K562 (cell line): ENCODE results near the gene ZMIZ1. TPM values are rescaled to one million over a fixed set of nuclear protein-coding genes. Genes with fewer than 3 reads are reported as not detected.

Experiments used
- BCOR ChIP-seq: fragments of 450-650 bp; IDR thresholded peaks from 2 replicates; pipeline ENCODE4 v1.6.1; 2016
- HNRNPK ChIP-seq: fragments of 200-400 bp; formaldehyde crosslinking; IDR thresholded peaks from one replicate; pipeline ENCODE4 v1.6.1; 2018; ENCODE audit warnings: mild to moderate bottlenecking, low read depth, low read length; ENCODE audit not compliant: poor library complexity, severe bottlenecking
- JUN ChIP-seq, 2 experiments: sonication (generic) in 1 of 2; formaldehyde crosslinking in 1 of 2; IDR thresholded peaks; 2 replicates each; pipeline versions ENCODE4 v1.6.1 to v1.8.0; 2012 to 2022; ENCODE audit warnings: borderline replicate concordance in 2 of 2, mild to moderate bottlenecking in 2 of 2, improper control_type of control experiment in 1 of 2, low read depth in 1 of 2, low read length in 1 of 2, missing genetic modification reagents in 1 of 2
- RBM39 ChIP-seq: fragments of 200-400 bp; formaldehyde crosslinking; optimal IDR thresholded peaks from 2 replicates; pipeline ENCODE3; 2018; ENCODE audit warnings: low read depth, low read length
- ZBTB7A ChIP-seq: IDR thresholded peaks from 2 replicates; pipeline ENCODE4 v1.6.1; 2011; ENCODE audit warnings: low read depth, mild to moderate bottlenecking, low read length, moderate library complexity, borderline replicate concordance; ENCODE audit not compliant: control insufficient read depth
- polyA plus RNA-seq, 8 experiments: library from polyadenylated mRNA; depleted of rRNA in 4 of 8; stranded (reverse) in 5 of 8; unstranded in 3 of 8; fragments of >200 nt; fragmentation: Nextera tagmentation in 2 of 8; fragmentation: Illumina TruSeq in 1 of 8; extraction: Ambion mirVana in 2 of 8; extraction: Trizol in 1 of 8; gene quantifications; 2 replicates each; pipeline versions ENCODE4 v1.2.1 to v1.2.3, GENCODE V29; 2011 to 2014; ENCODE audit warnings: inconsistent platforms in 1 of 8, missing spikeins in 1 of 8
- total RNA-seq, 7 experiments: library from RNA; depleted of rRNA in 6 of 7; stranded (reverse); fragments of >200 nt in 6 of 7; fragmentation: Illumina TruSeq in 2 of 7; extraction: Trizol in 2 of 7; gene quantifications; 2 replicates each; pipeline versions ENCODE4 v1.2.1 to v1.2.3, GENCODE V29; 2011 to 2021; ENCODE audit warnings: low replicate concordance in 1 of 7
- TF ChIP-seq, protein P1 (sequence below): fragments of 250-450 bp; sonication (Bioruptor Pico); IDR thresholded peaks from 2 replicates; pipeline ENCODE4 v1.4.0; 2020; ENCODE audit warnings: mild to moderate bottlenecking, moderate library complexity
- TF ChIP-seq, protein P2 (sequence below): sonication (generic); formaldehyde crosslinking; IDR thresholded peaks from 2 replicates; pipeline ENCODE4 v1.8.0; 2022; ENCODE audit warnings: mild to moderate bottlenecking, missing genetic modification reagents

Gene ZMIZ1
- total and polyA plus RNA-seq, 9 of the 15 experiments (the other 6 are each of a cell fraction or from before 2014, with no cell fraction given) = 1.0 to 37.3 (median 4.3) TPM

DNA sequence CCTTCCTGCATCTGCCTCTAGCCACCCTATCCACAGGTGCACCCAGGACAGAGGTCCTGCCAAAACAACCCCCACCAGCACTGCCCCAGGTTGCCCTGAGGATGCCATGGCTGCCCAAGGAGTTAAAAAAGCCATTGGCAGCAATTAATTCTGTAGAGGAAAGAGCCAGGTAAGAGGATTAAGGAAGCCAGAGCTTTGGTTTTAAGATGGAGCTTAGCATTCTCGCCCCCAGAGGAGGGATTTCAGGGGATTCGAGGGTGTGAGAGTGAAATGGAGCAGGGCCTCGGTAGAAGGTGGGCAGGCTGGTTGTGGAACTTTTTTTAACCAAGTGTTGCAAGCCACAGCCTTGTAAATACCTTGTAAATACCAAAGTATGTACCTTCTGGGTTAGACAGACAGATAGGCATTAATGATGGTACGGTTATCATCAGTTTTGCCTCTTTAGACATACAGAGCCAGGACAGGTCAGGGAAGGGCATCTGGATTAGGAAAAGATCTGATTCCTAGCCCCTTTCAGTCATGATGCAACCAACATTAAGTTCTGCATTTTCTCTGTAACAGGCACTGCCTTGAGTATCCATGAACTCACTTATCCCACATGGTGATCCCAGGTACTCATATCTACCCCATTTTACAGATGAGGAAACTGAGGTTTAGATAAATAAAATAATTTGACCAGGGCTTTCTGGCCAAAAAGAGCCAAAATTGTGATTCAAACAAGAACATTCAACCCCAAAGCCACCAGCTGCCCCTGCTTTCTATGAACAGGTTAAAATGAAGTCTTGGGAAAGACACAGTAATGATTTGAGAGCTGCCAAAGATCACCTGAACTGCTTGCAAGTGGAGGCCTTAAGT is 157.9 kb downstream of the ZMIZ1 start (continued):
- TF ChIP-seq, protein P1, sequence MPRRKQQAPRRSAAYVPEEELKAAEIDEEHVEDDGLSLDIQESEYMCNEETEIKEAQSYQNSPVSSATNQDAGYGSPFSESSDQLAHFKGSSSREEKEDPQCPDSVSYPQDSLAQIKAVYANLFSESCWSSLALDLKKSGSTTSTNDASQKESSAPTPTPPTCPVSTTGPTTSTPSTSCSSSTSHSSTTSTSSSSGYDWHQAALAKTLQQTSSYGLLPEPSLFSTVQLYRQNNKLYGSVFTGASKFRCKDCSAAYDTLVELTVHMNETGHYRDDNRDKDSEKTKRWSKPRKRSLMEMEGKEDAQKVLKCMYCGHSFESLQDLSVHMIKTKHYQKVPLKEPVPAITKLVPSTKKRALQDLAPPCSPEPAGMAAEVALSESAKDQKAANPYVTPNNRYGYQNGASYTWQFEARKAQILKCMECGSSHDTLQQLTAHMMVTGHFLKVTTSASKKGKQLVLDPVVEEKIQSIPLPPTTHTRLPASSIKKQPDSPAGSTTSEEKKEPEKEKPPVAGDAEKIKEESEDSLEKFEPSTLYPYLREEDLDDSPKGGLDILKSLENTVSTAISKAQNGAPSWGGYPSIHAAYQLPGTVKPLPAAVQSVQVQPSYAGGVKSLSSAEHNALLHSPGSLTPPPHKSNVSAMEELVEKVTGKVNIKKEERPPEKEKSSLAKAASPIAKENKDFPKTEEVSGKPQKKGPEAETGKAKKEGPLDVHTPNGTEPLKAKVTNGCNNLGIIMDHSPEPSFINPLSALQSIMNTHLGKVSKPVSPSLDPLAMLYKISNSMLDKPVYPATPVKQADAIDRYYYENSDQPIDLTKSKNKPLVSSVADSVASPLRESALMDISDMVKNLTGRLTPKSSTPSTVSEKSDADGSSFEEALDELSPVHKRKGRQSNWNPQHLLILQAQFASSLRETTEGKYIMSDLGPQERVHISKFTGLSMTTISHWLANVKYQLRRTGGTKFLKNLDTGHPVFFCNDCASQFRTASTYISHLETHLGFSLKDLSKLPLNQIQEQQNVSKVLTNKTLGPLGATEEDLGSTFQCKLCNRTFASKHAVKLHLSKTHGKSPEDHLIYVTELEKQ (CRISPR knock-in tag) = no peak
- TF ChIP-seq HNRNPK (no peak), ZBTB7A (no peak), RBM39 (no peak), JUN (IDR thresholded peaks at IDR 0.05; ENCODE audit: borderline replicate concordance, low read depth, low read length) (no peak), JUN (CRISPR knock-in tag; IDR thresholded peaks at IDR 0.05; ENCODE audit: borderline replicate concordance) (no peak), BCOR (0 out of 2 replicates have a peak, but pooled peaks have one; percentile 35)
- TF ChIP-seq, protein P2, sequence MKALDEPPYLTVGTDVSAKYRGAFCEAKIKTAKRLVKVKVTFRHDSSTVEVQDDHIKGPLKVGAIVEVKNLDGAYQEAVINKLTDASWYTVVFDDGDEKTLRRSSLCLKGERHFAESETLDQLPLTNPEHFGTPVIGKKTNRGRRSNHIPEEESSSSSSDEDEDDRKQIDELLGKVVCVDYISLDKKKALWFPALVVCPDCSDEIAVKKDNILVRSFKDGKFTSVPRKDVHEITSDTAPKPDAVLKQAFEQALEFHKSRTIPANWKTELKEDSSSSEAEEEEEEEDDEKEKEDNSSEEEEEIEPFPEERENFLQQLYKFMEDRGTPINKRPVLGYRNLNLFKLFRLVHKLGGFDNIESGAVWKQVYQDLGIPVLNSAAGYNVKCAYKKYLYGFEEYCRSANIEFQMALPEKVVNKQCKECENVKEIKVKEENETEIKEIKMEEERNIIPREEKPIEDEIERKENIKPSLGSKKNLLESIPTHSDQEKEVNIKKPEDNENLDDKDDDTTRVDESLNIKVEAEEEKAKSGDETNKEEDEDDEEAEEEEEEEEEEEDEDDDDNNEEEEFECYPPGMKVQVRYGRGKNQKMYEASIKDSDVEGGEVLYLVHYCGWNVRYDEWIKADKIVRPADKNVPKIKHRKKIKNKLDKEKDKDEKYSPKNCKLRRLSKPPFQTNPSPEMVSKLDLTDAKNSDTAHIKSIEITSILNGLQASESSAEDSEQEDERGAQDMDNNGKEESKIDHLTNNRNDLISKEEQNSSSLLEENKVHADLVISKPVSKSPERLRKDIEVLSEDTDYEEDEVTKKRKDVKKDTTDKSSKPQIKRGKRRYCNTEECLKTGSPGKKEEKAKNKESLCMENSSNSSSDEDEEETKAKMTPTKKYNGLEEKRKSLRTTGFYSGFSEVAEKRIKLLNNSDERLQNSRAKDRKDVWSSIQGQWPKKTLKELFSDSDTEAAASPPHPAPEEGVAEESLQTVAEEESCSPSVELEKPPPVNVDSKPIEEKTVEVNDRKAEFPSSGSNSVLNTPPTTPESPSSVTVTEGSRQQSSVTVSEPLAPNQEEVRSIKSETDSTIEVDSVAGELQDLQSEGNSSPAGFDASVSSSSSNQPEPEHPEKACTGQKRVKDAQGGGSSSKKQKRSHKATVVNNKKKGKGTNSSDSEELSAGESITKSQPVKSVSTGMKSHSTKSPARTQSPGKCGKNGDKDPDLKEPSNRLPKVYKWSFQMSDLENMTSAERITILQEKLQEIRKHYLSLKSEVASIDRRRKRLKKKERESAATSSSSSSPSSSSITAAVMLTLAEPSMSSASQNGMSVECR (CRISPR knock-in tag) = no peak
- TF ChIP-seq, all 486 proteins: peak for 5
